Measurements from ENCODE around the gene NUDCD2. TPM values are rescaled to one million over a fixed set of nuclear protein-coding genes. Genes with fewer than 3 reads are reported as not detected.

The NUDCD2 gene
- total and polyA plus RNA-seq, 9 of the 15 experiments (the other 6 are each of a cell fraction or from before 2014, with no cell fraction given) = 14.6 to 76.9 (median 32.5) TPM

DNA sequence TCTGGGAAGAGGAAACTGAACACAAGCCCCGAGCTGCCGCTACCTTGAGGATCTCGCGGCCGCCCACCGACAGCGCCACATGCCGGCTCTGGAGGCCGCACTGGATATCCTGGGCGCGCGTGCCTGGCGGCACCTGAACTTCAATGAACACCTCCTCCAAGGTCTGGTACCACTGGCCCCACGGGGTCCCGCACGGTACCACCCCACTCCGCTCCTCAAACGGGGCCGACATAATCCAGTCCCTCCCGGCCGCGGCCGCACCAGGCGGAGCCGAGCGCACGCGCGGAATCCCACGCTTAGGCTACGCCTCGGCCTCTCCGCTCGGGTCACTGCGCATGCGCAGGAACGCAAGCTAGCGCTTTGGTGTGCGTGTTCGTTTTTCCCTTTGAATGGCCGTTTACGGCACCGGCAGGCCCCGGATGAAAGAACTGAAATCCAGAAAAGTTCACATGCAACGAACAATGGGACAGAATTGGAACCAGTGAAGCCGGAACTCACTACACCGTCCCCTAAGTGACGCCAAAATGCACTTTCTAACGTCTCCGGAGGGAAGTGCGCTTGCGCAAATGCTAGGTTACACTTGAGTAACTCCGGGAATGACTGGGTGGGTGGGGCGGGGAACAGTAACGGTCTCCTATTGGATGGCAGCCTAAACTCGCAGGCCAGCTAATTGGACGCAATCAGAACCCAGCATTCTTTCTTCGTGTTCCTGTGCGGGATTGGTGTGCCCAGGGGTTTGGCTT, at the start of gene NUDCD2 (continued):
- TF ChIP-seq JUND (IDR thresholded peaks at IDR 0.05; ENCODE audit: borderline replicate concordance, low read depth, low read length) (peak; percentile 2; the same call in 1 of the 2 replicates), JUND (tag; IDR thresholded peaks at IDR 0.05; ENCODE audit: borderline replicate concordance, low read depth, low read length) (no peak), SPI1 (IDR thresholded peaks at IDR 0.05; ENCODE audit: borderline replicate concordance, low read depth, low read length) (0 out of 2 replicates have a peak, but pooled peaks have one; percentile 28), SMARCA5 (IDR thresholded peaks at IDR 0.05) (no peak), ZNF146 (CRISPR knock-in tag; IDR thresholded peaks at IDR 0.05; ENCODE audit: unreplicated experiment) (no peak), FOXK1 (CRISPR knock-in tag; IDR thresholded peaks at IDR 0.05; ENCODE audit: borderline replicate concordance) (0 out of 2 replicates have a peak, but pooled peaks have one; percentile 29), MCM5 (IDR thresholded peaks at IDR 0.05; ENCODE audit: low read depth) (no peak), TBP (optimal IDR thresholded peaks at IDR 0.05; ENCODE audit: low read depth, low read length) (peak; percentile 71), NEUROD1 (IDR thresholded peaks at IDR 0.05; ENCODE audit: borderline replicate concordance, low read depth, low read length, partially characterized antibody) (no peak), SMAD2 (IDR thresholded peaks at IDR 0.05; ENCODE audit: low read depth, low read length) (no peak), COPS2 (conservative IDR thresholded peaks at IDR 0.05) (no peak), NR2F6 (CRISPR knock-in tag; IDR thresholded peaks at IDR 0.05) (no peak), TRIM24 (IDR thresholded peaks at IDR 0.05) (no peak), ZNF124 (CRISPR knock-in tag; IDR thresholded peaks at IDR 0.05) (no peak)
- TF ChIP-seq, protein P1, sequence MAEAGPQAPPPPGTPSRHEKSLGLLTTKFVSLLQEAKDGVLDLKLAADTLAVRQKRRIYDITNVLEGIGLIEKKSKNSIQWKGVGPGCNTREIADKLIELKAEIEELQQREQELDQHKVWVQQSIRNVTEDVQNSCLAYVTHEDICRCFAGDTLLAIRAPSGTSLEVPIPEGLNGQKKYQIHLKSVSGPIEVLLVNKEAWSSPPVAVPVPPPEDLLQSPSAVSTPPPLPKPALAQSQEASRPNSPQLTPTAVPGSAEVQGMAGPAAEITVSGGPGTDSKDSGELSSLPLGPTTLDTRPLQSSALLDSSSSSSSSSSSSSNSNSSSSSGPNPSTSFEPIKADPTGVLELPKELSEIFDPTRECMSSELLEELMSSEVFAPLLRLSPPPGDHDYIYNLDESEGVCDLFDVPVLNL (CRISPR knock-in tag; IDR thresholded peaks at IDR 0.05; ENCODE audit: low read depth) = no peak
- TF ChIP-seq, protein P2, sequence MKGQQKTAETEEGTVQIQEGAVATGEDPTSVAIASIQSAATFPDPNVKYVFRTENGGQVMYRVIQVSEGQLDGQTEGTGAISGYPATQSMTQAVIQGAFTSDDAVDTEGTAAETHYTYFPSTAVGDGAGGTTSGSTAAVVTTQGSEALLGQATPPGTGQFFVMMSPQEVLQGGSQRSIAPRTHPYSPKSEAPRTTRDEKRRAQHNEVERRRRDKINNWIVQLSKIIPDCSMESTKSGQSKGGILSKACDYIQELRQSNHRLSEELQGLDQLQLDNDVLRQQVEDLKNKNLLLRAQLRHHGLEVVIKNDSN (CRISPR knock-in tag; IDR thresholded peaks at IDR 0.05) = no peak
- TF ChIP-seq, protein P3, sequence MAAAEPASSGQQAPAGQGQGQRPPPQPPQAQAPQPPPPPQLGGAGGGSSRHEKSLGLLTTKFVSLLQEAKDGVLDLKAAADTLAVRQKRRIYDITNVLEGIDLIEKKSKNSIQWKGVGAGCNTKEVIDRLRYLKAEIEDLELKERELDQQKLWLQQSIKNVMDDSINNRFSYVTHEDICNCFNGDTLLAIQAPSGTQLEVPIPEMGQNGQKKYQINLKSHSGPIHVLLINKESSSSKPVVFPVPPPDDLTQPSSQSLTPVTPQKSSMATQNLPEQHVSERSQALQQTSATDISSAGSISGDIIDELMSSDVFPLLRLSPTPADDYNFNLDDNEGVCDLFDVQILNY (CRISPR knock-in tag; IDR thresholded peaks at IDR 0.05) = peak; percentile 54; the same call in 1 of the 2 replicates
- TF ChIP-seq, protein P4, sequence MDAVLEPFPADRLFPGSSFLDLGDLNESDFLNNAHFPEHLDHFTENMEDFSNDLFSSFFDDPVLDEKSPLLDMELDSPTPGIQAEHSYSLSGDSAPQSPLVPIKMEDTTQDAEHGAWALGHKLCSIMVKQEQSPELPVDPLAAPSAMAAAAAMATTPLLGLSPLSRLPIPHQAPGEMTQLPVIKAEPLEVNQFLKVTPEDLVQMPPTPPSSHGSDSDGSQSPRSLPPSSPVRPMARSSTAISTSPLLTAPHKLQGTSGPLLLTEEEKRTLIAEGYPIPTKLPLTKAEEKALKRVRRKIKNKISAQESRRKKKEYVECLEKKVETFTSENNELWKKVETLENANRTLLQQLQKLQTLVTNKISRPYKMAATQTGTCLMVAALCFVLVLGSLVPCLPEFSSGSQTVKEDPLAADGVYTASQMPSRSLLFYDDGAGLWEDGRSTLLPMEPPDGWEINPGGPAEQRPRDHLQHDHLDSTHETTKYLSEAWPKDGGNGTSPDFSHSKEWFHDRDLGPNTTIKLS (IDR thresholded peaks at IDR 0.05; ENCODE audit: borderline replicate concordance, low read depth) = peak; percentile 75; the same call in 1 of the 2 replicates
- TF ChIP-seq, protein P5, sequence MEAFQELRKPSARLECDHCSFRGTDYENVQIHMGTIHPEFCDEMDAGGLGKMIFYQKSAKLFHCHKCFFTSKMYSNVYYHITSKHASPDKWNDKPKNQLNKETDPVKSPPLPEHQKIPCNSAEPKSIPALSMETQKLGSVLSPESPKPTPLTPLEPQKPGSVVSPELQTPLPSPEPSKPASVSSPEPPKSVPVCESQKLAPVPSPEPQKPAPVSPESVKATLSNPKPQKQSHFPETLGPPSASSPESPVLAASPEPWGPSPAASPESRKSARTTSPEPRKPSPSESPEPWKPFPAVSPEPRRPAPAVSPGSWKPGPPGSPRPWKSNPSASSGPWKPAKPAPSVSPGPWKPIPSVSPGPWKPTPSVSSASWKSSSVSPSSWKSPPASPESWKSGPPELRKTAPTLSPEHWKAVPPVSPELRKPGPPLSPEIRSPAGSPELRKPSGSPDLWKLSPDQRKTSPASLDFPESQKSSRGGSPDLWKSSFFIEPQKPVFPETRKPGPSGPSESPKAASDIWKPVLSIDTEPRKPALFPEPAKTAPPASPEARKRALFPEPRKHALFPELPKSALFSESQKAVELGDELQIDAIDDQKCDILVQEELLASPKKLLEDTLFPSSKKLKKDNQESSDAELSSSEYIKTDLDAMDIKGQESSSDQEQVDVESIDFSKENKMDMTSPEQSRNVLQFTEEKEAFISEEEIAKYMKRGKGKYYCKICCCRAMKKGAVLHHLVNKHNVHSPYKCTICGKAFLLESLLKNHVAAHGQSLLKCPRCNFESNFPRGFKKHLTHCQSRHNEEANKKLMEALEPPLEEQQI (IDR thresholded peaks at IDR 0.05) = peak; percentile 59; the same call in 1 of the 2 replicates
- TF ChIP-seq, protein P6, sequence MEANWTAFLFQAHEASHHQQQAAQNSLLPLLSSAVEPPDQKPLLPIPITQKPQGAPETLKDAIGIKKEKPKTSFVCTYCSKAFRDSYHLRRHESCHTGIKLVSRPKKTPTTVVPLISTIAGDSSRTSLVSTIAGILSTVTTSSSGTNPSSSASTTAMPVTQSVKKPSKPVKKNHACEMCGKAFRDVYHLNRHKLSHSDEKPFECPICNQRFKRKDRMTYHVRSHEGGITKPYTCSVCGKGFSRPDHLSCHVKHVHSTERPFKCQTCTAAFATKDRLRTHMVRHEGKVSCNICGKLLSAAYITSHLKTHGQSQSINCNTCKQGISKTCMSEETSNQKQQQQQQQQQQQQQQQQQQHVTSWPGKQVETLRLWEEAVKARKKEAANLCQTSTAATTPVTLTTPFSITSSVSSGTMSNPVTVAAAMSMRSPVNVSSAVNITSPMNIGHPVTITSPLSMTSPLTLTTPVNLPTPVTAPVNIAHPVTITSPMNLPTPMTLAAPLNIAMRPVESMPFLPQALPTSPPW (CRISPR knock-in tag; IDR thresholded peaks at IDR 0.05) = no peak; the same call in 1 of the 2 replicates

All from K562 (cell line).